Fibroblast of pulmonary artery (primary cell): ENCODE data around the gene SDK1.

ENCODE experiments used
- DNase-seq: peaks from one replicate; pipeline ENCODE4 v3.0.0-alpha.2; 2010; ENCODE audit warnings: low read depth
- H3K4me3 ChIP-seq: replicated peaks from 2 replicates; pipeline ENCODE4 v1.5.1; 2011; ENCODE audit warnings: low read depth, mild to moderate bottlenecking, control low read depth, low read length, moderate library complexity
- CTCF ChIP-seq: IDR thresholded peaks from 2 replicates; pipeline ENCODE4 v1.5.1; 2011; ENCODE audit warnings: mild to moderate bottlenecking, control low read depth, low read length, inconsistent platforms; ENCODE audit errors: missing control alignments

The SDK1 gene

DNA sequence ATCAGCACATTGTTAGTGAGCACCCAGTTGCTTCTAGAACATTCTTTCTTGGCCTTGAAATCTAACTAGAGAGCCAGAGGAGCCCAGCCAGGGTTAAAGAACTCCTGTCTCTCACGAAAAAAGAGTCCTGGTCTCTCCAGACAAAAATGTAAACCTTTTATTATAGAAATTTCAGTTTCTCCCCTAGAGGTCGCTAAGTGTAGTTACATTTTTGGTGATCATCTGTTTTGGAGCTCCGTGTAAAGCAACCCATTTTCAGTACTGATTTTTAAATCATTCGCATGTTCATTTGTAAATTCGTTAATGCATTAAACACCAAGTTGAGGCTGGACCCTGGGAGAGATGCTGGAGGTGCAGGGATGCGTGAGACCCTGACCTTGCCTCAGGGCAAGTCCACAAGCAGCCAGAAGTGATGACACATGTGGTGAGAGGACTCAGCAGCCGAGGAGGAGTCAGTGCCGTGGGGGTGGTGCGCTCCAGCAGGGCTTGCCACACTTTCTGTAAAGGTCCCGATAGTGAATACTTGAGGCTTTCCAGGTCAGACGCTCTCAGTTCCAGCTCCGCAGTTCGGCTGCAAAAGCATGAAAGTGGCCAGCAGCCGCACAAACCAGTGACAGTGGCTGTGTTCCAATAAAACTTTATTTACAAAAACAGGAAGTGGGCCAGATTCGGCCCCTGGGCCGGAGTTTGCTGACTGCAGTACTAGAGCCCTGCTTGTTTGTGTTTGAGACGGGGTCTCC, 802.5 kb downstream of the SDK1 start:
- TF ChIP-seq CTCF: no peak
- DNase-seq: peak; percentile 2

DNA sequence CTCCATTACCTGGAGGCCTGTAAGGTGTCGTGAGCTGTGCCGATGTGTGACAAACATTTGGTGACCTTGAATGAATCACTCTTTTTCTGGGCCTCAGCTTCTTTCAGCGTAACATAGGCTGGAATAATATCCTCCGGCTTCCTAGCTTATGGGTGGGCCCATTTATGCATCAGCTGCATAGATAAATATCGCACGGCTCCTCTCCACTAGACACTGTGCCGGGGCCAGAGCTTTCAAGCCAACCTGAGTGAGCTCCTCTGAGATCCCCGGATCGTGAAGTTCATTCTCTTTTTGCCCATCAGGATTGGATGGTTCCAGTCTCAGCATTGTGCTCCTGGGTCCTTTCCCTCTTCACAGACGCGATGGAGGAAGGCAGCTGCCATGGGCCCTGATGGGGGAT, 806.8 kb downstream of the SDK1 start:
- no peak for TF ChIP-seq CTCF
- H3K4me3 ChIP-seq: no peak overlapping the region
- DNase-seq: no peak

More for the DNA sequence above, 802.5 kb downstream of the SDK1 start:
- H3K4me3 ChIP-seq: no peak overlapping the region

- no peak for TF ChIP-seq CTCF
- H3K4me3 ChIP-seq: no peak overlapping the region
- no peak for DNase-seq
Measured at GRCh38 chr7:4108951-4109350, 807.9 kb downstream of the SDK1 start.

GRCh38 chr7:4109481-4110110, 808.5 kb downstream of the SDK1 start:
- H3K4me3 ChIP-seq: no peak overlapping the region
- no peak for TF ChIP-seq CTCF
- no peak for DNase-seq

GRCh38 chr7:4110438-4110837, 809.4 kb downstream of the SDK1 start:
- no peak for DNase-seq
- TF ChIP-seq CTCF: no peak
- H3K4me3 ChIP-seq: no peak overlapping the region

- H3K4me3 ChIP-seq: no peak overlapping the region
- DNase-seq: no peak
- TF ChIP-seq CTCF: no peak
Measured at GRCh38 chr7:4111166-4111565, 810.1 kb downstream of the SDK1 start.

DNA sequence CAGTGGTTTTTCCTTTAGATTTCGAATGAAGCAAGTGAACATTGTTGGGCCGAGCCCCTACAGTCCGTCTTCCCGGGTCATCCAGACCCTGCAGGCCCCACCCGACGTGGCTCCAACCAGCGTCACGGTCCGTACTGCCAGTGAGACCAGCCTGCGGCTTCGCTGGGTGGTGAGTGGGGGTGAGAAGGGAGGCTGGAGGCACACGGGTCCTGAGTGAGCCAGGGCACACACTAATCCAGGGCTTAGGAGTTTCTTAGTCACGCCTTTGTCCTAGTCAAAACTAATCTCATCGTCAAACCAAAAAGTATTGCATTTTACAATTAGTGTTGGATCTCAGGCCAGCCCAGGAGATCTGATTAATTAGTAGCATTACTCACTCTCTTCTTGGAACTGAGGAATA, 812.2 kb downstream of the SDK1 start:
- no peak for DNase-seq
- no peak overlapping the region for H3K4me3 ChIP-seq
- TF ChIP-seq CTCF: no peak
